ENCODE measurements around the gene GPC6.

DNA sequence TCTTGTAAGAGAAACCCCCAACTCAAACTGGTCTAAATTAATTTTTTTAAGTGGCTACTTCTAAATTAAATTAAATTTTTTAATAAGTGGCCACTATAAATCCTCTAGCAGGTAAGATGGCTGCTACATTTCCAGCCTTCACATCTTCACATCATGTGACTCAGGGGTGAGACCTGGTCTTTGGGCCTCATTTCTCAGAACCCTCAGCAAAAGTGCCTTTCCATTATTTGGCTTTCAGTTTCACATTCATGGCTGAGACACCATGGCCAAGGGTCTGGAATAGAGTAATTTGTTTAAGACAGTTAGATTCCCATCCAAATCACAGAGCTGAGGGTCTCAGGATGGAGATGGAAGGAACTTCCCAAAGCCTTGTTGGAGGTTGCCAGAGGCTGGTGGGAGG lies 1205.4 kb downstream of the GPC6 start:
- no peak for TF ChIP-seq EZH2 (IDR thresholded peaks at IDR 0.05; ENCODE audit: borderline replicate concordance)
- TF ChIP-seq, protein P1, sequence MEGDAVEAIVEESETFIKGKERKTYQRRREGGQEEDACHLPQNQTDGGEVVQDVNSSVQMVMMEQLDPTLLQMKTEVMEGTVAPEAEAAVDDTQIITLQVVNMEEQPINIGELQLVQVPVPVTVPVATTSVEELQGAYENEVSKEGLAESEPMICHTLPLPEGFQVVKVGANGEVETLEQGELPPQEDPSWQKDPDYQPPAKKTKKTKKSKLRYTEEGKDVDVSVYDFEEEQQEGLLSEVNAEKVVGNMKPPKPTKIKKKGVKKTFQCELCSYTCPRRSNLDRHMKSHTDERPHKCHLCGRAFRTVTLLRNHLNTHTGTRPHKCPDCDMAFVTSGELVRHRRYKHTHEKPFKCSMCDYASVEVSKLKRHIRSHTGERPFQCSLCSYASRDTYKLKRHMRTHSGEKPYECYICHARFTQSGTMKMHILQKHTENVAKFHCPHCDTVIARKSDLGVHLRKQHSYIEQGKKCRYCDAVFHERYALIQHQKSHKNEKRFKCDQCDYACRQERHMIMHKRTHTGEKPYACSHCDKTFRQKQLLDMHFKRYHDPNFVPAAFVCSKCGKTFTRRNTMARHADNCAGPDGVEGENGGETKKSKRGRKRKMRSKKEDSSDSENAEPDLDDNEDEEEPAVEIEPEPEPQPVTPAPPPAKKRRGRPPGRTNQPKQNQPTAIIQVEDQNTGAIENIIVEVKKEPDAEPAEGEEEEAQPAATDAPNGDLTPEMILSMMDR (IDR thresholded peaks at IDR 0.05; ENCODE audit: poor library complexity) = no peak
